A673 (cell line): Measurements from ENCODE around the gene KCTD5.

Experiments
- EZH2 ChIP-seq: fragments of 200-600 bp; sonication (generic); IDR thresholded peaks from 2 replicates; pipeline ENCODE4 v1.6.1; 2017; ENCODE audit warnings: borderline replicate concordance, low read depth, mild to moderate bottlenecking, mixed read lengths, antibody characterized with exemption, low read length; ENCODE audit not compliant: poor library complexity, severe bottlenecking
- TF ChIP-seq, protein P1 (sequence below): fragments of 300-800, 200-600 bp; sonication (generic); conservative IDR thresholded peaks from 2 replicates; pipeline ENCODE4 v1.5.1; 2017; ENCODE audit warnings: low read depth, mild to moderate bottlenecking, antibody characterized with exemption, low read length, moderate library complexity, mixed read lengths

DNA sequence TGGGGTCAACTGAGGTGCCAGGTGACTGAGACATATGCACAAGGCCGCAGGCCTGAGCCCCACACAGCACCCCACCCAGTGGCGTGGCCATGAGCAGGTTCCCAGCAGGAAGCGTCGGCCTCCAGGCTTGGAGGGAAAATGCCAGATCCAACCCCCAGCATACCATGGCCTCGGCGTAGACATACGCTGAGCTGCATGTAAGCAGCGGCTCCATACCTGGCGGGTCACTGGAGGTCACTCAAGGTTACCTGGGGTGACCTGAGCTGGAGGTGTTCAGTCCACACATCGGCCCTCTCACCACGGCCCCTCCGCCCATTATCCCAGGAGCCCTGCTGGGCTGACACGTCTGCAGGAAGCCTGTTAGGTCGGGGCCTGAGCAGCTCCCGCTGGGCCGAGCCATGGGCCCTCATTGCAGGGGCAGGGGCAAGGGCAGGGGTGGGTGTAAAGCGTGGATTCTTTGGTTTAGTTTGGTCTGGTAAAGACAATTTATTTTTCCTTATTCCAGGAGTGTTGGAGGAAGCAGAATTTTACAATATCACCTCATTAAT lies 15.2 kb downstream of the KCTD5 start:
- TF ChIP-seq, protein P1, sequence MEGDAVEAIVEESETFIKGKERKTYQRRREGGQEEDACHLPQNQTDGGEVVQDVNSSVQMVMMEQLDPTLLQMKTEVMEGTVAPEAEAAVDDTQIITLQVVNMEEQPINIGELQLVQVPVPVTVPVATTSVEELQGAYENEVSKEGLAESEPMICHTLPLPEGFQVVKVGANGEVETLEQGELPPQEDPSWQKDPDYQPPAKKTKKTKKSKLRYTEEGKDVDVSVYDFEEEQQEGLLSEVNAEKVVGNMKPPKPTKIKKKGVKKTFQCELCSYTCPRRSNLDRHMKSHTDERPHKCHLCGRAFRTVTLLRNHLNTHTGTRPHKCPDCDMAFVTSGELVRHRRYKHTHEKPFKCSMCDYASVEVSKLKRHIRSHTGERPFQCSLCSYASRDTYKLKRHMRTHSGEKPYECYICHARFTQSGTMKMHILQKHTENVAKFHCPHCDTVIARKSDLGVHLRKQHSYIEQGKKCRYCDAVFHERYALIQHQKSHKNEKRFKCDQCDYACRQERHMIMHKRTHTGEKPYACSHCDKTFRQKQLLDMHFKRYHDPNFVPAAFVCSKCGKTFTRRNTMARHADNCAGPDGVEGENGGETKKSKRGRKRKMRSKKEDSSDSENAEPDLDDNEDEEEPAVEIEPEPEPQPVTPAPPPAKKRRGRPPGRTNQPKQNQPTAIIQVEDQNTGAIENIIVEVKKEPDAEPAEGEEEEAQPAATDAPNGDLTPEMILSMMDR = no peak
- TF ChIP-seq EZH2 = no peak
